HL-60 (cell line): ENCODE measurements around the gene CDC6.
"Not testable (repeated sequence)": the region's sequence is repeated elsewhere in the genome, so short reads cannot be mapped to it uniquely, and the experiment has no call there.

Experiments used
- CTCF ChIP-seq: IDR thresholded peaks from one replicate; pipeline ENCODE4 v1.5.1; 2011; ENCODE audit warnings: low read length, control low read depth, inconsistent platforms; ENCODE audit not compliant: insufficient read depth
- POLR2AphosphoS5 ChIP-seq: IDR thresholded peaks from 2 replicates; pipeline ENCODE4 v1.6.1; 2012; ENCODE audit warnings: low read depth

- TF ChIP-seq CTCF, POLR2AphosphoS5: not testable (repeated sequence)
Measured at GRCh38 chr17:40299159-40299757, 11.6 kb downstream of the CDC6 start.
